ENCODE data around the gene SPIB.

The SPIB gene

GRCh38 chr19:50480281-50481111, 61.8 kb downstream of the SPIB start:
- no peak overlapping the region for H3K4me3 ChIP-seq (ENCODE audit: low read depth, low read length)
- peaks cover 22% of the 10 kb centered on the region for H3K36me3 ChIP-seq (replicated peaks)
- TF ChIP-seq, protein P1, sequence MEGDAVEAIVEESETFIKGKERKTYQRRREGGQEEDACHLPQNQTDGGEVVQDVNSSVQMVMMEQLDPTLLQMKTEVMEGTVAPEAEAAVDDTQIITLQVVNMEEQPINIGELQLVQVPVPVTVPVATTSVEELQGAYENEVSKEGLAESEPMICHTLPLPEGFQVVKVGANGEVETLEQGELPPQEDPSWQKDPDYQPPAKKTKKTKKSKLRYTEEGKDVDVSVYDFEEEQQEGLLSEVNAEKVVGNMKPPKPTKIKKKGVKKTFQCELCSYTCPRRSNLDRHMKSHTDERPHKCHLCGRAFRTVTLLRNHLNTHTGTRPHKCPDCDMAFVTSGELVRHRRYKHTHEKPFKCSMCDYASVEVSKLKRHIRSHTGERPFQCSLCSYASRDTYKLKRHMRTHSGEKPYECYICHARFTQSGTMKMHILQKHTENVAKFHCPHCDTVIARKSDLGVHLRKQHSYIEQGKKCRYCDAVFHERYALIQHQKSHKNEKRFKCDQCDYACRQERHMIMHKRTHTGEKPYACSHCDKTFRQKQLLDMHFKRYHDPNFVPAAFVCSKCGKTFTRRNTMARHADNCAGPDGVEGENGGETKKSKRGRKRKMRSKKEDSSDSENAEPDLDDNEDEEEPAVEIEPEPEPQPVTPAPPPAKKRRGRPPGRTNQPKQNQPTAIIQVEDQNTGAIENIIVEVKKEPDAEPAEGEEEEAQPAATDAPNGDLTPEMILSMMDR (IDR thresholded peaks at IDR 0.05; ENCODE audit: low read depth, low read length, missing control alignments): no peak
- H3K27me3 ChIP-seq (replicated peaks): no peaks in the 10 kb centered on the region
- in situ Hi-C loops (cut with HindIII; ENCODE audit: low pct_ligation_motif_present, low sequenced_read_pairs): no loop called here
- no peak overlapping the region for H3K27ac ChIP-seq
- DNase-seq: no peak

All from brain microvascular endothelial cell (primary cell).